Neural cell (in vitro differentiated cells): ENCODE measurements around the gene BABAM1. TPM values are rescaled to one million over a fixed set of nuclear protein-coding genes. Genes with fewer than 3 reads are reported as not detected.
"Not testable (repeated sequence)": the region's sequence is repeated elsewhere in the genome, so short reads cannot be mapped to it uniquely, and the experiment has no call there.

ENCODE experiments used
- H2AFZ ChIP-seq: fragments of 200-600, 300-800 bp; sonication (generic), shearing (Covaris generic); 2 replicates; pipeline ENCODE4 v1.6.0; 2014; ENCODE audit warnings: low read depth, mild to moderate bottlenecking, antibody characterized with exemption, low read length, moderate library complexity
- H3F3A ChIP-seq: fragments of 200-600 bp; shearing (Covaris generic); 2 replicates; pipeline ENCODE4 v1.6.1; 2016; ENCODE audit warnings: mild to moderate bottlenecking, moderate library complexity, mixed read lengths, antibody characterized with exemption, low read length; ENCODE audit not compliant: insufficient read depth, poor library complexity, severe bottlenecking
- H3K27ac ChIP-seq: fragments of 200-600, 300-800 bp; sonication (generic), shearing (Covaris generic); 2 replicates; pipeline ENCODE4 v1.5.1; 2014; ENCODE audit warnings: mild to moderate bottlenecking, low read length, moderate library complexity
- H3K27me3 ChIP-seq: fragments of 300-800, 200-600 bp; sonication (generic), shearing (Covaris generic); 2 replicates; pipeline ENCODE4 v1.6.0; 2014; ENCODE audit warnings: mild to moderate bottlenecking, low read depth, low read length, moderate library complexity; ENCODE audit not compliant: insufficient read depth
- H3K36me3 ChIP-seq: fragments of 300-800, 200-600 bp; sonication (generic), shearing (Covaris generic); 2 replicates; pipeline ENCODE4 v1.5.1; 2014; ENCODE audit warnings: mild to moderate bottlenecking, antibody characterized with exemption, low read length, moderate library complexity; ENCODE audit not compliant: insufficient read depth
- H3K4me2 ChIP-seq: fragments of 300-800, 200-600 bp; sonication (generic), shearing (Covaris generic); 2 replicates; pipeline ENCODE4 v1.6.0; 2014; ENCODE audit warnings: mild to moderate bottlenecking, low read length
- H3K4me3 ChIP-seq: fragments of 300-800, 200-600 bp; sonication (generic), shearing (Covaris generic); 2 replicates; pipeline ENCODE4 v1.5.1; 2014; ENCODE audit warnings: mild to moderate bottlenecking, low read length, moderate library complexity
- H3K79me2 ChIP-seq: fragments of 200-600 bp; shearing (Covaris generic); replicated peaks from 2 replicates; pipeline ENCODE4 v1.6.0; 2014; ENCODE audit warnings: mild to moderate bottlenecking, low read length, moderate library complexity; ENCODE audit not compliant: insufficient read depth
- H3K9ac ChIP-seq: fragments of 300-800, 200-600 bp; sonication (generic), shearing (Covaris generic); 2 replicates; pipeline ENCODE4 v1.6.1; 2016; ENCODE audit warnings: mild to moderate bottlenecking, low read length, mixed read lengths
- H3K9me2 ChIP-seq: fragments of 200-600 bp; shearing (Covaris generic); 2 replicates; pipeline ENCODE4 v1.6.1; 2016; ENCODE audit warnings: mild to moderate bottlenecking, low read length, mixed read lengths; ENCODE audit not compliant: insufficient read depth
- H3K9me3 ChIP-seq: fragments of 200-600, 300-800 bp; sonication (generic), shearing (Covaris generic); 2 replicates; pipeline ENCODE4 v1.6.1; 2016; ENCODE audit warnings: mild to moderate bottlenecking, mixed run types, low read length, moderate library complexity, mixed read lengths
- H4K20me1 ChIP-seq: fragments of 200-600 bp; shearing (Covaris generic); 2 replicates; pipeline ENCODE4 v1.6.1; 2016; ENCODE audit warnings: mild to moderate bottlenecking, mixed run types; ENCODE audit not compliant: insufficient read depth
- CTCF ChIP-seq: fragments of 450-650 bp; IDR thresholded peaks from 2 replicates; pipeline ENCODE4 v1.5.1; 2014; ENCODE audit warnings: antibody characterized with exemption, mild to moderate bottlenecking, moderate library complexity; ENCODE audit not compliant: poor library complexity, severe bottlenecking
- EP300 ChIP-seq: fragments of 450-650 bp; conservative IDR thresholded peaks from 2 replicates; pipeline ENCODE4 v1.6.1; 2014; ENCODE audit warnings: antibody characterized with exemption, mild to moderate bottlenecking, moderate library complexity; ENCODE audit not compliant: poor library complexity, severe bottlenecking
- EZH2 ChIP-seq: fragments of 200-600, 300-800 bp; shearing (Covaris generic), sonication (generic); IDR thresholded peaks from 2 replicates; pipeline ENCODE4 v1.6.1; 2014; ENCODE audit warnings: antibody characterized with exemption, low read length, borderline replicate concordance, mild to moderate bottlenecking; ENCODE audit not compliant: insufficient read depth, poor library complexity, severe bottlenecking
- MXI1 ChIP-seq: fragments of 450-650 bp; conservative IDR thresholded peaks from 2 replicates; pipeline ENCODE4 v1.6.1; 2014; ENCODE audit warnings: antibody characterized with exemption, mild to moderate bottlenecking; ENCODE audit not compliant: poor library complexity, severe bottlenecking
- POLR2AphosphoS5 ChIP-seq: IDR thresholded peaks from 2 replicates; pipeline ENCODE4 v1.6.1; 2012
- RAD21 ChIP-seq: fragments of 450-650 bp; conservative IDR thresholded peaks from 2 replicates; pipeline ENCODE4 v1.6.1; 2014; ENCODE audit warnings: antibody characterized with exemption, mild to moderate bottlenecking, moderate library complexity
- REST ChIP-seq: IDR thresholded peaks from 2 replicates; pipeline ENCODE4 v1.6.1; 2012; ENCODE audit warnings: borderline replicate concordance
- SMC3 ChIP-seq: fragments of 450-650 bp; conservative IDR thresholded peaks from 2 replicates; pipeline ENCODE4 v1.6.1; 2014; ENCODE audit warnings: antibody characterized with exemption, mild to moderate bottlenecking, moderate library complexity; ENCODE audit not compliant: poor library complexity
- TAF1 ChIP-seq: IDR thresholded peaks from 2 replicates; pipeline ENCODE4 v1.6.1; 2012; ENCODE audit warnings: low read depth
- polyA plus RNA-seq: library from polyadenylated mRNA; depleted of rRNA; stranded (reverse); fragments of >200 nt; gene quantifications from 2 replicates; pipeline ENCODE4 v1.2.3, GENCODE V29; 2014

Gene BABAM1
- polyA plus RNA-seq, 1 donor from 2014 or later, result 123 TPM

- no peak overlapping the region for H3K4me3 ChIP-seq
- H3K4me2 ChIP-seq, result no peak overlapping the region
- H2AFZ ChIP-seq, result no peak overlapping the region
- H3K9me2 ChIP-seq, result no peaks in the 10 kb centered on the region
- H3K27me3 ChIP-seq, result no peaks in the 10 kb centered on the region
- H4K20me1 ChIP-seq, result no peaks in the 10 kb centered on the region
- H3K9ac ChIP-seq, result no peak overlapping the region
- no peak overlapping the region for H3K27ac ChIP-seq
- no peaks in the 10 kb centered on the region for H3K9me3 ChIP-seq
- no peaks in the 10 kb centered on the region for H3F3A ChIP-seq
- no peak for TF ChIP-seq RAD21
- TF ChIP-seq TAF1, result no peak
- no peak for TF ChIP-seq SMC3
- TF ChIP-seq POLR2AphosphoS5, result no peak
- TF ChIP-seq EP300, result no peak
- no peak for TF ChIP-seq REST
- TF ChIP-seq EZH2, result no peak
- no peak for TF ChIP-seq CTCF
- TF ChIP-seq MXI1, result no peak
- H3K36me3 ChIP-seq, result no peaks in the 10 kb centered on the region
- H3K79me2 ChIP-seq, result peaks cover 9% of the 10 kb centered on the region
Observed at GRCh38 chr19:17268754-17269153, 1.5 kb downstream of the BABAM1 start.

- not testable (repeated sequence) for H3K27ac ChIP-seq, H3K27me3 ChIP-seq, H3K9ac ChIP-seq, H4K20me1 ChIP-seq, H2AFZ ChIP-seq, H3K4me2 ChIP-seq, H3K4me3 ChIP-seq, H3K9me2 ChIP-seq, H3K79me2 ChIP-seq, H3F3A ChIP-seq, H3K36me3 ChIP-seq, H3K9me3 ChIP-seq
Observed at GRCh38 chr19:17274892-17275291, 7.6 kb downstream of the BABAM1 start.

GRCh38 chr19:17275441-17276175 is 8.4 kb downstream of the BABAM1 start:
- no peaks in the 10 kb centered on the region for H3K27me3 ChIP-seq
- H3K27ac ChIP-seq, result no peak overlapping the region
- no peak overlapping the region for H3K4me3 ChIP-seq
- no peak overlapping the region for H2AFZ ChIP-seq
- no peaks in the 10 kb centered on the region for H3K9me3 ChIP-seq
- H3K4me2 ChIP-seq, result no peak overlapping the region
- H3K9me2 ChIP-seq, result no peaks in the 10 kb centered on the region
- H3K79me2 ChIP-seq, result no peaks in the 10 kb centered on the region
- no peaks in the 10 kb centered on the region for H4K20me1 ChIP-seq
- no peaks in the 10 kb centered on the region for H3F3A ChIP-seq
- TF ChIP-seq MXI1, result no peak
- TF ChIP-seq REST, result no peak
- no peak for TF ChIP-seq RAD21
- no peak for TF ChIP-seq EP300
- TF ChIP-seq EZH2, result no peak
- TF ChIP-seq CTCF, result no peak
- H3K9ac ChIP-seq, result no peak overlapping the region
- H3K36me3 ChIP-seq, result no peaks in the 10 kb centered on the region
